Measurements from ENCODE around the gene HPF1.
"Not testable (repeated sequence)": the region's sequence is repeated elsewhere in the genome, so short reads cannot be mapped to it uniquely, and the experiment has no call there.

The HPF1 gene

DNA sequence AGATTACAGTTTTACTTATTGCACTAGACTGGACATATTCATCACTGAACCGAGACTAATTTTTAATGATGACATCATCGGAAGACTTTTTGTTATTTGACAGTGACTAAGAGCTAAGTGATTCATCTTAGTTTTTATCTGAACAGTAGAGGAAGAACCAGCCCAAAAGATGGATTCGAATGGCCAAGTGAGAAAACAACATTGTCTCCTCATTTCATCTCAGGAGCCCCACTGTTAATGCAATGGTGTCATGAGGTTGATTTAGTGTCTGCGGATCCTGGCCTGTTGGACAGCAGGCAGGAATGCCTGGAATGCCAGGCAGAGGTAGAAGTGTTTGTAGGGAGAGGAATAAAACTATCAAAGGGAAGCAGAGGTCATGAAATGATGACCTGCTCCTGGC is 37.8 kb upstream of the HPF1 start:
- in situ Hi-C loops (cut with MboI; ENCODE audit: low sequenced_read_pairs, unreplicated experiment) = no loop called here
- DNase-seq (ENCODE audit: low spot score) = no peak
- TF ChIP-seq, protein P1, sequence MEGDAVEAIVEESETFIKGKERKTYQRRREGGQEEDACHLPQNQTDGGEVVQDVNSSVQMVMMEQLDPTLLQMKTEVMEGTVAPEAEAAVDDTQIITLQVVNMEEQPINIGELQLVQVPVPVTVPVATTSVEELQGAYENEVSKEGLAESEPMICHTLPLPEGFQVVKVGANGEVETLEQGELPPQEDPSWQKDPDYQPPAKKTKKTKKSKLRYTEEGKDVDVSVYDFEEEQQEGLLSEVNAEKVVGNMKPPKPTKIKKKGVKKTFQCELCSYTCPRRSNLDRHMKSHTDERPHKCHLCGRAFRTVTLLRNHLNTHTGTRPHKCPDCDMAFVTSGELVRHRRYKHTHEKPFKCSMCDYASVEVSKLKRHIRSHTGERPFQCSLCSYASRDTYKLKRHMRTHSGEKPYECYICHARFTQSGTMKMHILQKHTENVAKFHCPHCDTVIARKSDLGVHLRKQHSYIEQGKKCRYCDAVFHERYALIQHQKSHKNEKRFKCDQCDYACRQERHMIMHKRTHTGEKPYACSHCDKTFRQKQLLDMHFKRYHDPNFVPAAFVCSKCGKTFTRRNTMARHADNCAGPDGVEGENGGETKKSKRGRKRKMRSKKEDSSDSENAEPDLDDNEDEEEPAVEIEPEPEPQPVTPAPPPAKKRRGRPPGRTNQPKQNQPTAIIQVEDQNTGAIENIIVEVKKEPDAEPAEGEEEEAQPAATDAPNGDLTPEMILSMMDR (IDR thresholded peaks at IDR 0.05; ENCODE audit: borderline replicate concordance, control extremely low read depth, extremely low read depth, insufficient read depth, missing control alignments) = no peak

DNA sequence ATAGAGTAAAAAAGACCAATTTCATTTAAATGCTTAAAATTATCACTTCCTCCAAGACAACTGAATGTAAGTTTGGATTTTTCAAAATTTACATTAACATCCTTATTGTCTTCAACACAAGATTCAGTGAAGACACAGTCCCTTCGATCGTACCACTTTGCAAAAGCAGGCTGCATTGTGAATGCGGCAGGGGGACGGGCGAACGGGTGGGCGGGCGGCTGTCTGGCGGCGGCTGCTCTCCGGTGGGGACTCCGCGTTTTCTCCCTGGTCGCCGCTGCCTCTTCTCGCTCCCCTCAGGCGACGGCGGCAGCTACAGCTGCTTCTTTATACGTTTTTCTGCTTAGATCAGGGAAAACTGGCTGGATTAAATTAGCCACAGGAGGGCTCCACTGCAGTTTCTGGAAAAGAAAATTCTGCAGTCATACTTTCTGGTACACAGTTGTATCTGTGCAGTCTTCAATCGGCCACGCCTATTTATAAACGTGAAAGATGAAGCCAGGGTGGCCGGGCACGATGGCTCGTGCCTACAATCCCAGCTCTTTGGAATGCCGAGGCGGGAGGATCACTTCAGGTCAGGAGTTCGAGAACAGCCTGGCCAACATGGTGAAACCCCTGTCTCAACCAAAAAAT is 33.9 kb upstream of the HPF1 start:
- peak; percentile 22 for DNase-seq (ENCODE audit: low spot score)
- in situ Hi-C loops (cut with MboI; ENCODE audit: low sequenced_read_pairs, unreplicated experiment) = no loop called here
- TF ChIP-seq, protein P1 (IDR thresholded peaks at IDR 0.05; ENCODE audit: borderline replicate concordance, control extremely low read depth, extremely low read depth, insufficient read depth, missing control alignments) = no peak

DNA sequence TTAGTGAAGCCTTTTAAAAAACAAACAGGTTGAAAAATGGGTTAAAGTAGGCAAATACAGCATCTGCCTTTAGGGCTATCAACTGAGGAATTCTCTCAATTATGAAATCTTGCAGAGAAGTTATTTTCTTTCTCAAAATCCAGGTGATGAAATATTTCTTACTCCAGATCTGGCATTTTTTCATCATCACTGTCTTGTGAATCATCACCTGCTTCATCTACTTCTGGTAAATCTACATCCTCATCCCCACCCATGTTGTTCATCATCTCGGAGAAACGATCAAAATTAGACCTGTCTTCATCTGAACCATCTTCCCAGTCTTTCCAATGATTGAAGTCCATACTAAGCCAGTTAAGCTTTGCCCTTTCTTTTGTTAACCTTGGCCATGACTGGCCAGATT is 33.3 kb upstream of the HPF1 start:
- in situ Hi-C loops (cut with MboI; ENCODE audit: low sequenced_read_pairs, unreplicated experiment) = no loop called here
- no peak for DNase-seq (ENCODE audit: low spot score)
- TF ChIP-seq, protein P1 (IDR thresholded peaks at IDR 0.05; ENCODE audit: borderline replicate concordance, control extremely low read depth, extremely low read depth, insufficient read depth, missing control alignments) = no peak

DNA sequence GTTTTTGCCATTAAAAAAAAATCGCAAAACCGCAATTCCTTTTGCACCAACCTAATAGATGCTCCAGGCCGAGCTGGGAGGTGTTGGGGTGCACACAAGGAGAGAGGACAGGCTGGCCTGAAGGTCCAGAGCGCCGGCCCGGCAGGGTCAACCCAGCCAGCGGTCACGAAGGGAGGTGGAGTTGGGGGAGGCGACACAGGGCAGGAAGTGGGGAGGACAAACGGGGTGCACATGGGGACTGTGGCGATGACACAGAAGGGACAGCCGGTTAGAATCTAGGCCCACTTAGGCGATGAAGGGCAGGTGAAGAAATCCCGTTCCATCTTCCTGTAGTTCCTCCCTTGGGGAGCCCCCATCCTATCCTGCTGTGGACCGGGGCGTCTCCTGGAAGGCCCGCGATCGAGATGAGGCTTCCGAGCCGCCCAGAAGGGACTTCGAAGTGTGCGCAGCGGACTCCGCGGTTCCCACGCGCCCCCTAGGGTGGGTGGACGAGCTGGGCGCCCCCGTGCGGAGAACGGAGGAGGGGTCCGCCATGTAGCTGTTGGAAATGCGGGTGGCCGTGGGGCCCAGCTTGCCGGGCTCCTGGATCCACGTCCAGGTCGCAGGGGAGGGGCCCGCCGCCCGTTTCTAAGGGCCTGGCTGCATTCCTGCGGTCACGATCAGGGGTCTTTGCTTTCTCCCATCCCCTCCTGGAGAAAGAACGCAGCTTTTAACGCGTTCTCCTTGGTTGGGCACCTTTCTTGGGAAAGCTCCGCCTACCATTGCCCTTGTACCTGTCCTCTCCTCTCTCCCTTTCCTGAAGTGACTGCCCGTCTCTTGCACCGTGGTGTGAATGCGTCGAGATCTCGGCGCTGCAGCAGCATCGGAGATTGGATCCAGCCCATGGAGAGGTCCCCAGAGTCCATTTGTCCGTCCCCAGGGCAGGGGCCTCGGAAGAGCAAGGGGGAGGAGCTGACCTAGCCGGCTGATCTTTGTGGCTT is 17.0 kb upstream of the HPF1 start:
- TF ChIP-seq, protein P1 (IDR thresholded peaks at IDR 0.05; ENCODE audit: borderline replicate concordance, control extremely low read depth, extremely low read depth, insufficient read depth, missing control alignments) = peak; percentile 35
- peak; percentile 41 for DNase-seq (ENCODE audit: low spot score)
- in situ Hi-C loops (cut with MboI; ENCODE audit: low sequenced_read_pairs, unreplicated experiment) = no loop called here

DNA sequence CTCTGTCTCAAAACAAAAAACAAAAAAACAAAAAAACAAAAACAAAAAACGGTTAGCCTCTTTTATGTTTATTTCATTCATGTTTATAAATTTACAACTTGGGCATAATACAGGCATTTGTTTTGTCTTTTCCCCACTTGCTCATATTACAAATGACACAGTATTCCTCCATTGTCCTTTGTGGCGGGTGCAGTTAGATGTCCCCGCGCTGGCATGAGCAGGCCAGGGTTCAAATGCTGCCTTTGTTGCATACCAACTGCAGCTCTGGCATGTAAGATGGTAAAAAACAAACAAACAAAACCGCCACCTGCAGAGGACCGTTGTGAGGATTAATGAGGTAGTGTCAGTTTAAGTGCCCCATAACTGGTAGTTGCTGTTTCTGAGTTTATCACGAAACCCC is 16.1 kb upstream of the HPF1 start:
- TF ChIP-seq, protein P1 (IDR thresholded peaks at IDR 0.05; ENCODE audit: borderline replicate concordance, control extremely low read depth, extremely low read depth, insufficient read depth, missing control alignments) = no peak
- DNase-seq (ENCODE audit: low spot score) = no peak
- in situ Hi-C loops (cut with MboI; ENCODE audit: low sequenced_read_pairs, unreplicated experiment) = no loop called here

DNA sequence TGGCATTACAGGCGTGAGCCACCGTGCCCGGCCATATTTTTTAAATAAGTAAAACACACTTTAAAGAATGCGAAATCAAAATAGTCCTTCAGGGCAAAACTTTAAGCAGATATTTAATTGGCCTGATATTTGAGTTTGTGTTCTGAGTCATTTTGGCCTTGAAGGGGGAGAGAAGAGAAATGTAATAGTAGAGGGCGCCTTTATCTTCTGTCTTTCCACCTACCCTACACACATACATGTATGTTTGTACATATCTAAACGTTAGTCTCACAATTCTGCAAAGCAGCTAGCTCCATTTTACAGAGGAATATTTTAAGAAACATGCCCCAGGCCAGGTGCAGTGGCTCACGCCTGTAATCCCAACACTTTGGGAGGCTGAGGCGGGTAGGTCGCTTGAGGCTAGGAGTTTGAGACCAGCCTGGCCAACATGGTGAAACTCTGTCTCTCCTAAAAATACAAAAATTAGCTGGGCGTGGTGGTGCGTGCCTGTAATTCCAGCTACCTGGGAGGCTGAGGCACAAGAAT is 13.9 kb upstream of the HPF1 start:
- in situ Hi-C loops (cut with MboI; ENCODE audit: low sequenced_read_pairs, unreplicated experiment); DNase-seq (ENCODE audit: low spot score): not testable (repeated sequence)

DNA sequence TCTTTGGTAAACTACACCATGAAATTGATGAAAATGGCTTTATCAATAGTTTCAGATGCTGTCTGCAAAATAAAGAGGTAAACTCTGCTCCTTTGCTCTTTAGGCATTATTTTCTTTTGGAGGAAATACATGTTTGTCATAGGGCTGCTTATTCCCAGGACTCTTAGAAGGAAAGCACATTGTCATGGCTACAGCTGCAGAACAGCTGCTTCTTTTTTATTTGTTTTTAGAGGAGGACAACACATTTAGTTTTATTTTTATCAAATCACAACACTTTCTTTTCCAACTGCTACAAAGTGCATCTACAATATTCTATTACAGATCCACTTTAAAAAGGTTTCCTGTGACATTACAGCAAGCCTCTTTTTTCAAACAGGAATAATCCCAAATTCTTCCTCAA is 12.7 kb upstream of the HPF1 start:
- in situ Hi-C loops (cut with MboI; ENCODE audit: low sequenced_read_pairs, unreplicated experiment) = no loop called here
- DNase-seq (ENCODE audit: low spot score) = no peak
- TF ChIP-seq, protein P1 (IDR thresholded peaks at IDR 0.05; ENCODE audit: borderline replicate concordance, control extremely low read depth, extremely low read depth, insufficient read depth, missing control alignments) = no peak
